ENCODE results near the gene SAMMSON.

GRCh38 chr3:69951616-69952015 is 47.9 kb upstream of the SAMMSON start:
- no peak for TF ChIP-seq CTCF (IDR thresholded peaks at IDR 0.05 in 8 of 11, conservative IDR thresholded peaks at IDR 0.05 in 3 of 11)
- no peak for TF ChIP-seq POLR2AphosphoS5 (IDR thresholded peaks at IDR 0.05)
- no peak for TF ChIP-seq POLR2A (IDR thresholded peaks at IDR 0.05)
